GM21619 (cell line): ENCODE results near the gene ACER1.

Source experiments
- ATAC-seq: cut with Tn5 transposase; IDR thresholded peaks from one replicate; pipeline ENCODE4 v1.9.1; 2021; ENCODE audit not compliant: unreplicated experiment

ACER1 gene

GRCh38 chr19:6269101-6269886 is 64.1 kb downstream of the ACER1 start:
- ATAC-seq, result no peak

GRCh38 chr19:6268382-6268771 is 65.0 kb downstream of the ACER1 start:
- no peak for ATAC-seq

- ATAC-seq, result no peak
These were observed 65.6 kb downstream of the ACER1 start for GRCh38 chr19:6267552-6268381.

GRCh38 chr19:6264803-6265202 is 68.6 kb downstream of the ACER1 start:
- ATAC-seq, result no peak

GRCh38 chr19:6263735-6264444 is 69.5 kb downstream of the ACER1 start:
- no peak for ATAC-seq

GRCh38 chr19:6263306-6263705 is 70.1 kb downstream of the ACER1 start:
- ATAC-seq, result no peak

GRCh38 chr19:6262519-6262918 is 70.9 kb downstream of the ACER1 start:
- ATAC-seq, result no peak

- ATAC-seq, result no peak
These were observed 71.5 kb downstream of the ACER1 start for GRCh38 chr19:6261883-6262282.

- ATAC-seq, result no peak
These were observed 72.3 kb downstream of the ACER1 start for GRCh38 chr19:6260912-6261650.

GRCh38 chr19:6260376-6260775 is 73.0 kb downstream of the ACER1 start:
- no peak for ATAC-seq

GRCh38 chr19:6259312-6259861 is 74.0 kb downstream of the ACER1 start:
- no peak for ATAC-seq

- ATAC-seq, result no peak
These were observed 74.5 kb downstream of the ACER1 start for GRCh38 chr19:6258812-6259311.
